SW480 (cell line): Measurements from ENCODE around the gene ITGB6.
"Not testable (repeated sequence)": the region's sequence is repeated elsewhere in the genome, so short reads cannot be mapped to it uniquely, and the experiment has no call there.

Experiments
- DNase-seq: peaks from one replicate; pipeline ENCODE4 v3.0.0-alpha.2; 2016; ENCODE audit warnings: low spot score

The ITGB6 gene

GRCh38 chr2:160181146-160181836 lies 18.8 kb downstream of the ITGB6 start:
- DNase-seq, result peak; percentile 66

GRCh38 chr2:160180690-160181089 lies 19.4 kb downstream of the ITGB6 start:
- DNase-seq, result peak; percentile 46

GRCh38 chr2:160180172-160180571 lies 19.9 kb downstream of the ITGB6 start:
- DNase-seq, result no peak

- DNase-seq, result no peak
Observed at GRCh38 chr2:160175169-160176134, 24.6 kb downstream of the ITGB6 start.

GRCh38 chr2:160174322-160174721 lies 25.8 kb downstream of the ITGB6 start:
- DNase-seq, result no peak

GRCh38 chr2:160169988-160170387 lies 30.1 kb downstream of the ITGB6 start:
- DNase-seq, result no peak

GRCh38 chr2:160169471-160169870 lies 30.6 kb downstream of the ITGB6 start:
- DNase-seq, result no peak

- no peak for DNase-seq
Observed at GRCh38 chr2:160168878-160169277, 31.2 kb downstream of the ITGB6 start.

- no peak for DNase-seq
Observed at GRCh38 chr2:160167089-160167740, 32.9 kb downstream of the ITGB6 start.

GRCh38 chr2:160165996-160166395 lies 34.1 kb downstream of the ITGB6 start:
- DNase-seq, result no peak

GRCh38 chr2:160165081-160165480 lies 35.0 kb downstream of the ITGB6 start:
- no peak for DNase-seq

GRCh38 chr2:160157861-160158829 lies 41.9 kb downstream of the ITGB6 start:
- no peak for DNase-seq

- no peak for DNase-seq
Observed at GRCh38 chr2:160156665-160157064, 43.4 kb downstream of the ITGB6 start.

GRCh38 chr2:160156100-160156499 lies 44.0 kb downstream of the ITGB6 start:
- no peak for DNase-seq

- not testable (repeated sequence) for DNase-seq
Observed at GRCh38 chr2:160148419-160148818, 51.7 kb downstream of the ITGB6 start.

GRCh38 chr2:160145471-160145870 lies 54.6 kb downstream of the ITGB6 start:
- DNase-seq, result no peak

- DNase-seq, result peak; percentile 38
Observed at GRCh38 chr2:160144280-160144990, 55.6 kb downstream of the ITGB6 start.

- no peak for DNase-seq
Observed at GRCh38 chr2:160142472-160142871, 57.6 kb downstream of the ITGB6 start.

GRCh38 chr2:160141912-160142311 lies 58.2 kb downstream of the ITGB6 start:
- no peak for DNase-seq

- no peak for DNase-seq
Observed at GRCh38 chr2:160141419-160141818, 58.7 kb downstream of the ITGB6 start.

GRCh38 chr2:160140471-160140870 lies 59.6 kb downstream of the ITGB6 start:
- DNase-seq, result no peak
